HCT116 (cell line): ENCODE results near the gene SPTBN1. TPM values are rescaled to one million over a fixed set of nuclear protein-coding genes. Genes with fewer than 3 reads are reported as not detected.

Source experiments
- ATAC-seq: fragments of 200-7000 bp; cut with Tn5 transposase; 2 replicates; pipeline ENCODE4 v1.9.1; 2020; ENCODE audit warnings: mild to moderate bottlenecking, moderate library complexity
- BruUV-seq: library from RNA; stranded (reverse); fragments of 400-500 nt; replicated peaks from 2 replicates; lab custom pipeline; 2021; lab: Mats Ljungman, UMichigan
- CTCF ChIA-PET: fragments of 300-600 bp; sonication (Branson Sonifier 250); formaldehyde crosslinking; loops from one replicate; lab custom pipeline; 2021; ENCODE audit warnings: antibody characterized with exemption; lab: Charles Lee
- POLR2A ChIA-PET: fragments of 300-600, 350-600 bp; sonication (Branson Sonifier 250); formaldehyde crosslinking; loops from one replicate; lab custom pipeline; 2021; ENCODE audit warnings: antibody characterized with exemption; lab: Charles Lee
- RAD21 ChIA-PET, 2 experiments: fragments of 300-600 bp; sonication (Branson Sonifier 250); formaldehyde crosslinking; loops; one replicate each; lab custom pipeline; 2023; ENCODE audit warnings: low total read pairs in 2 of 2; ENCODE audit not compliant: uncharacterized antibody in 2 of 2, unreplicated experiment in 2 of 2, low non-redundant PET in 1 of 2; lab: Charles Lee
- DNase-seq: peaks from one replicate; pipeline ENCODE4 v3.0.0-alpha.2; 2010; ENCODE audit warnings: low read depth, low spot score
- H2AFZ ChIP-seq: fragments of 200-600 bp; shearing (Covaris generic), sonication (generic); 2 replicates; pipeline ENCODE4 v1.6.1; 2017; ENCODE audit warnings: low read depth, mixed run types, mixed read lengths, antibody characterized with exemption, low read length; ENCODE audit not compliant: poor library complexity, severe bottlenecking
- H3K27ac ChIP-seq: 2 replicates; pipeline ENCODE4 v1.5.1; 2012; ENCODE audit warnings: low read depth, low read length
- H3K27me3 ChIP-seq: fragments of 200-600 bp; sonication (generic); 2 replicates; pipeline ENCODE4 v1.6.1; 2016; ENCODE audit warnings: mixed run types, low read length, mixed read lengths; ENCODE audit not compliant: insufficient read depth
- H3K36me3 ChIP-seq, 2 experiments: fragments of 200-500 bp in 1 of 2; fragments of 200-600 bp in 1 of 2; sonication (Bioruptor generic) in 1 of 2; sonication (generic) in 1 of 2; 2 replicates each; pipeline versions ENCODE4 v1.5.1 to v1.6.1; 2014 to 2016; ENCODE audit warnings: low read length in 2 of 2, inconsistent platforms in 1 of 2, mixed read lengths in 1 of 2, mixed run types in 1 of 2; ENCODE audit not compliant: insufficient read depth in 2 of 2, control insufficient read depth in 1 of 2
- H3K4me1 ChIP-seq, 2 experiments: fragments of 200-600 bp in 1 of 2; sonication (generic) in 1 of 2; 2 replicates each; pipeline versions ENCODE4 v1.5.1 to v1.6.1; 2012 to 2017; ENCODE audit warnings: low read length in 2 of 2, inconsistent platforms in 1 of 2, mild to moderate bottlenecking in 1 of 2, mixed read lengths in 1 of 2, mixed run types in 1 of 2, moderate library complexity in 1 of 2; ENCODE audit not compliant: insufficient read depth in 2 of 2, control insufficient read depth in 1 of 2
- H3K4me2 ChIP-seq: fragments of 200-600 bp; sonication (generic); 2 replicates; pipeline ENCODE4 v1.6.1; 2017; ENCODE audit warnings: mixed run types, low read length, mixed read lengths
- H3K4me3 ChIP-seq, 2 experiments: fragments of 200-600 bp in 1 of 2; sonication (generic) in 1 of 2; replicated peaks in 1 of 2; 2 replicates each; pipeline ENCODE4 v1.5.1; 2011 to 2016; ENCODE audit warnings: low read length in 2 of 2, control low read depth in 1 of 2, low read depth in 1 of 2, mild to moderate bottlenecking in 1 of 2, mixed read lengths in 1 of 2, mixed run types in 1 of 2
- H3K79me2 ChIP-seq: fragments of 200-600 bp; sonication (generic); 2 replicates; pipeline ENCODE4 v1.6.1; 2017; ENCODE audit warnings: mild to moderate bottlenecking, mixed run types, low read length, moderate library complexity, mixed read lengths; ENCODE audit not compliant: insufficient read depth
- H3K9ac ChIP-seq: fragments of 200-600 bp; sonication (generic); 2 replicates; pipeline ENCODE4 v1.6.1; 2016; ENCODE audit warnings: low read length, mixed read lengths
- H3K9me2 ChIP-seq: fragments of 200-600 bp; sonication (generic), shearing (Covaris generic); 2 replicates; pipeline ENCODE4 v1.6.1; 2017; ENCODE audit warnings: mixed run types, mild to moderate bottlenecking, moderate library complexity; ENCODE audit not compliant: insufficient read depth
- H3K9me3 ChIP-seq, 2 experiments: fragments of 200-500 bp in 1 of 2; fragments of 200-600 bp in 1 of 2; sonication (Bioruptor generic) in 1 of 2; sonication (generic) in 1 of 2; 2 replicates each; pipeline ENCODE4 v1.6.1; 2014 to 2017; ENCODE audit warnings: low read length in 2 of 2, mixed read lengths in 2 of 2, inconsistent platforms in 1 of 2, low read depth in 1 of 2, mild to moderate bottlenecking in 1 of 2, mixed run types in 1 of 2, moderate library complexity in 1 of 2; ENCODE audit not compliant: control insufficient read depth in 1 of 2, insufficient read depth in 1 of 2
- H4K20me1 ChIP-seq: fragments of 200-600 bp; sonication (generic), shearing (Covaris generic); 2 replicates; pipeline ENCODE4 v1.6.1; 2017; ENCODE audit warnings: mixed run types, mild to moderate bottlenecking, moderate library complexity; ENCODE audit not compliant: insufficient read depth
- CBX3 ChIP-seq: IDR thresholded peaks from 2 replicates; pipeline ENCODE4 v1.6.1; 2012; ENCODE audit warnings: low read depth
- CEBPB ChIP-seq: IDR thresholded peaks from 2 replicates; pipeline ENCODE4 v1.6.1; 2012; ENCODE audit warnings: low read depth
- EGR1 ChIP-seq: IDR thresholded peaks from 2 replicates; pipeline ENCODE4 v1.6.1; 2012; ENCODE audit warnings: low read depth
- ELF1 ChIP-seq: IDR thresholded peaks from 2 replicates; pipeline ENCODE4 v1.6.1; 2012; ENCODE audit warnings: low read depth, borderline replicate concordance
- EZH2 ChIP-seq: fragments of 200-600 bp; sonication (generic); IDR thresholded peaks from 2 replicates; pipeline ENCODE4 v1.6.1; 2017; ENCODE audit warnings: antibody characterized with exemption, mixed run types
- EZH2phosphoT487 ChIP-seq: fragments of 200-600 bp; IDR thresholded peaks from 2 replicates; pipeline ENCODE4 v1.6.1; 2018; ENCODE audit warnings: antibody characterized with exemption, borderline replicate concordance
- FOSL1 ChIP-seq: IDR thresholded peaks from 2 replicates; pipeline ENCODE4 v1.6.1; 2012; ENCODE audit warnings: low read depth
- JUND ChIP-seq: IDR thresholded peaks from 2 replicates; pipeline ENCODE4 v1.6.1; 2012
- SIN3A ChIP-seq: IDR thresholded peaks from 2 replicates; pipeline ENCODE4 v1.6.1; 2012; ENCODE audit warnings: low read depth
- SRF ChIP-seq: IDR thresholded peaks from 2 replicates; pipeline ENCODE4 v1.6.1; 2012; ENCODE audit warnings: low read depth
- YY1 ChIP-seq: IDR thresholded peaks from 2 replicates; pipeline ENCODE4 v1.6.1; 2011; ENCODE audit warnings: low read length, low read depth, moderate library complexity, mild to moderate bottlenecking; ENCODE audit not compliant: insufficient replicate concordance; ENCODE audit errors: extremely low read depth
- intact Hi-C: fragments of 100-400 bp; cut with micrococcal nuclease; formaldehyde crosslinking; loops from 2 replicates; pipeline ENCODE4 v1.10.0; 2022
- total RNA-seq: library from RNA; stranded (reverse); gene quantifications from one replicate; pipeline ENCODE4 v1.2.1, GENCODE V29; 2021; ENCODE audit not compliant: unreplicated experiment
- TF ChIP-seq, protein P1 (sequence below): IDR thresholded peaks from 2 replicates; pipeline ENCODE4 v1.6.1; 2012
- TF ChIP-seq, protein P2 (sequence below): IDR thresholded peaks from 2 replicates; pipeline ENCODE4 v1.6.1; 2012; ENCODE audit warnings: low read depth
- TF ChIP-seq, protein P3 (sequence below), 3 experiments: fragments of 200-600 bp in 1 of 3; sonication (generic) in 1 of 3; IDR thresholded peaks in 2 of 3; conservative IDR thresholded peaks in 1 of 3; 2 replicates each; pipeline ENCODE4 v1.5.1; 2012 to 2017; ENCODE audit warnings: low read depth in 2 of 3, low read length in 2 of 3, antibody characterized with exemption in 1 of 3, borderline replicate concordance in 1 of 3, control low read depth in 1 of 3, mild to moderate bottlenecking in 1 of 3, mixed read lengths in 1 of 3, mixed run types in 1 of 3, moderate library complexity in 1 of 3; ENCODE audit not compliant: insufficient read depth in 1 of 3

Gene SPTBN1
- total RNA-seq, 1 experiment from 2014 or later = 84.4 TPM

DNA sequence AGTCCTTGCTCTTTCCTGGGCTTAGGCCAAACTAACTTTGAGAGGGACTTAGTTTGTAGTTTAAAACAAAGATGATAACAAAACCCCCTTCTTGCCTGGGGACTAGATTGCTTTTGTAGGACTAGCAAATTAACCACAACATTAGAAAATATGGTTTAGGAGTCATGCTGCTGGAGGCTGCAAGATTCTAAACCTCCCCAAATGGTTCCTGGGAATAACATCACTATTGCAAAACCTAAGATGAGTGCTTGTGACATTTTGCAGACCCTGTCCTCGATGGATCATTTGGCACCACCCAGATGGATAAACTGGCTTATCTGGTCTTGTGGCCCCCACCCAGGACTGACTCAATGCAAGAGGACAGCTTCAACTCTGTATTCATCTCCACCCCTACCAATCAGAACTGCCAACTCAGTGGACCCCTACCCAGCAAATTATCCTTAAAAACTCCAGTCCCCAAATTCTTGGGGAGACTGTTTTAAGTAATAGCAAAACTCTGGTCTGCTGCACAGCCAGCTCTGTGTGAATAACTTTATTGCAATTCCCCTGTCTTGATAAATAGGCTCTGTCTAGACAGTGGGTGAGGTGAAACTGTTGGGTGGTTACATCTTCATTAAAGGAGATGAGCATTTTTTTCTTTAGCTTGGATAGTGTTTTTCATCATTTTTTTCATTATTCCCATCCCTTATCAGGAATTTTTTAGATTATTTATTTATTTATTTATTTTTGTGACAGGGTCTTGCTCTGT lies 58.9 kb downstream of the SPTBN1 start:
- BruUV-seq = no TSS peak
- ATAC-seq = no peak
- no peaks in the 10 kb centered on the region for H3K79me2 ChIP-seq

More for the DNA sequence above, 58.9 kb downstream of the SPTBN1 start:
- Histone ChIP-seq H3K27ac (no peak overlapping the region), H3K9me2 (no peaks in the 10 kb centered on the region), H3K9me3 (no peaks in the 10 kb centered on the region), H3K27me3 (no peaks in the 10 kb centered on the region), H4K20me1 (no peaks in the 10 kb centered on the region), H3K9ac (no peak overlapping the region), H3K4me3 (no peak overlapping the region), H2AFZ (no peak overlapping the region), H3K4me1 (peaks cover under 1 to 3% of the 10 kb centered on the region in 2 experiments; a peak in 3 of 4 replicates), H3K36me3 (no peaks in the 10 kb centered on the region), H3K4me2 (no peak overlapping the region)
- ChIA-PET RAD21 (no interaction called here), CTCF (no interaction called here), POLR2A (no interaction called here)
- no peak for DNase-seq
- TF ChIP-seq YY1 = no peak
- TF ChIP-seq CEBPB = no peak
- TF ChIP-seq JUND = no peak
- TF ChIP-seq SRF = no peak
- TF ChIP-seq FOSL1 = no peak
- TF ChIP-seq EZH2 = no peak
- TF ChIP-seq, protein P1, sequence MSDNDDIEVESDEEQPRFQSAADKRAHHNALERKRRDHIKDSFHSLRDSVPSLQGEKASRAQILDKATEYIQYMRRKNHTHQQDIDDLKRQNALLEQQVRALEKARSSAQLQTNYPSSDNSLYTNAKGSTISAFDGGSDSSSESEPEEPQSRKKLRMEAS = no peak
- no peak for TF ChIP-seq CBX3
- no peak for TF ChIP-seq EGR1
- no peak for TF ChIP-seq SIN3A
- no peak for TF ChIP-seq EZH2phosphoT487
- no peak for TF ChIP-seq ELF1
- TF ChIP-seq, protein P2, sequence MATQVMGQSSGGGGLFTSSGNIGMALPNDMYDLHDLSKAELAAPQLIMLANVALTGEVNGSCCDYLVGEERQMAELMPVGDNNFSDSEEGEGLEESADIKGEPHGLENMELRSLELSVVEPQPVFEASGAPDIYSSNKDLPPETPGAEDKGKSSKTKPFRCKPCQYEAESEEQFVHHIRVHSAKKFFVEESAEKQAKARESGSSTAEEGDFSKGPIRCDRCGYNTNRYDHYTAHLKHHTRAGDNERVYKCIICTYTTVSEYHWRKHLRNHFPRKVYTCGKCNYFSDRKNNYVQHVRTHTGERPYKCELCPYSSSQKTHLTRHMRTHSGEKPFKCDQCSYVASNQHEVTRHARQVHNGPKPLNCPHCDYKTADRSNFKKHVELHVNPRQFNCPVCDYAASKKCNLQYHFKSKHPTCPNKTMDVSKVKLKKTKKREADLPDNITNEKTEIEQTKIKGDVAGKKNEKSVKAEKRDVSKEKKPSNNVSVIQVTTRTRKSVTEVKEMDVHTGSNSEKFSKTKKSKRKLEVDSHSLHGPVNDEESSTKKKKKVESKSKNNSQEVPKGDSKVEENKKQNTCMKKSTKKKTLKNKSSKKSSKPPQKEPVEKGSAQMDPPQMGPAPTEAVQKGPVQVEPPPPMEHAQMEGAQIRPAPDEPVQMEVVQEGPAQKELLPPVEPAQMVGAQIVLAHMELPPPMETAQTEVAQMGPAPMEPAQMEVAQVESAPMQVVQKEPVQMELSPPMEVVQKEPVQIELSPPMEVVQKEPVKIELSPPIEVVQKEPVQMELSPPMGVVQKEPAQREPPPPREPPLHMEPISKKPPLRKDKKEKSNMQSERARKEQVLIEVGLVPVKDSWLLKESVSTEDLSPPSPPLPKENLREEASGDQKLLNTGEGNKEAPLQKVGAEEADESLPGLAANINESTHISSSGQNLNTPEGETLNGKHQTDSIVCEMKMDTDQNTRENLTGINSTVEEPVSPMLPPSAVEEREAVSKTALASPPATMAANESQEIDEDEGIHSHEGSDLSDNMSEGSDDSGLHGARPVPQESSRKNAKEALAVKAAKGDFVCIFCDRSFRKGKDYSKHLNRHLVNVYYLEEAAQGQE = no peak
- TF ChIP-seq, protein P3, sequence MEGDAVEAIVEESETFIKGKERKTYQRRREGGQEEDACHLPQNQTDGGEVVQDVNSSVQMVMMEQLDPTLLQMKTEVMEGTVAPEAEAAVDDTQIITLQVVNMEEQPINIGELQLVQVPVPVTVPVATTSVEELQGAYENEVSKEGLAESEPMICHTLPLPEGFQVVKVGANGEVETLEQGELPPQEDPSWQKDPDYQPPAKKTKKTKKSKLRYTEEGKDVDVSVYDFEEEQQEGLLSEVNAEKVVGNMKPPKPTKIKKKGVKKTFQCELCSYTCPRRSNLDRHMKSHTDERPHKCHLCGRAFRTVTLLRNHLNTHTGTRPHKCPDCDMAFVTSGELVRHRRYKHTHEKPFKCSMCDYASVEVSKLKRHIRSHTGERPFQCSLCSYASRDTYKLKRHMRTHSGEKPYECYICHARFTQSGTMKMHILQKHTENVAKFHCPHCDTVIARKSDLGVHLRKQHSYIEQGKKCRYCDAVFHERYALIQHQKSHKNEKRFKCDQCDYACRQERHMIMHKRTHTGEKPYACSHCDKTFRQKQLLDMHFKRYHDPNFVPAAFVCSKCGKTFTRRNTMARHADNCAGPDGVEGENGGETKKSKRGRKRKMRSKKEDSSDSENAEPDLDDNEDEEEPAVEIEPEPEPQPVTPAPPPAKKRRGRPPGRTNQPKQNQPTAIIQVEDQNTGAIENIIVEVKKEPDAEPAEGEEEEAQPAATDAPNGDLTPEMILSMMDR (IDR thresholded peaks at IDR 0.05 in 2 of 3, conservative IDR thresholded peaks at IDR 0.05 in 1 of 3; ENCODE audit: borderline replicate concordance in 1 of 3, insufficient read depth in 1 of 3, low read depth in 2 of 3, low read length in 2 of 3) = no peak
- intact Hi-C loops = no loop called here
